ENCODE results near the gene AUTS2.

- TF ChIP-seq, protein P1, sequence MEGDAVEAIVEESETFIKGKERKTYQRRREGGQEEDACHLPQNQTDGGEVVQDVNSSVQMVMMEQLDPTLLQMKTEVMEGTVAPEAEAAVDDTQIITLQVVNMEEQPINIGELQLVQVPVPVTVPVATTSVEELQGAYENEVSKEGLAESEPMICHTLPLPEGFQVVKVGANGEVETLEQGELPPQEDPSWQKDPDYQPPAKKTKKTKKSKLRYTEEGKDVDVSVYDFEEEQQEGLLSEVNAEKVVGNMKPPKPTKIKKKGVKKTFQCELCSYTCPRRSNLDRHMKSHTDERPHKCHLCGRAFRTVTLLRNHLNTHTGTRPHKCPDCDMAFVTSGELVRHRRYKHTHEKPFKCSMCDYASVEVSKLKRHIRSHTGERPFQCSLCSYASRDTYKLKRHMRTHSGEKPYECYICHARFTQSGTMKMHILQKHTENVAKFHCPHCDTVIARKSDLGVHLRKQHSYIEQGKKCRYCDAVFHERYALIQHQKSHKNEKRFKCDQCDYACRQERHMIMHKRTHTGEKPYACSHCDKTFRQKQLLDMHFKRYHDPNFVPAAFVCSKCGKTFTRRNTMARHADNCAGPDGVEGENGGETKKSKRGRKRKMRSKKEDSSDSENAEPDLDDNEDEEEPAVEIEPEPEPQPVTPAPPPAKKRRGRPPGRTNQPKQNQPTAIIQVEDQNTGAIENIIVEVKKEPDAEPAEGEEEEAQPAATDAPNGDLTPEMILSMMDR (optimal IDR thresholded peaks at IDR 0.05 in 1 of 3, IDR thresholded peaks at IDR 0.05 in 1 of 3, conservative IDR thresholded peaks at IDR 0.05 in 1 of 3; ENCODE audit: extremely low read depth in 1 of 3, insufficient read depth in 2 of 3, low read length in 3 of 3): no peak
- no peak for TF ChIP-seq EZH2 (IDR thresholded peaks at IDR 0.05; ENCODE audit: low read length)
Observed at GRCh38 chr7:70728872-70729552, 1130.7 kb downstream of the AUTS2 start.
